ENCODE data around the gene NUP160.
"Not testable (repeated sequence)": the region's sequence is repeated elsewhere in the genome, so short reads cannot be mapped to it uniquely, and the experiment has no call there.

NUP160 gene, protein sequence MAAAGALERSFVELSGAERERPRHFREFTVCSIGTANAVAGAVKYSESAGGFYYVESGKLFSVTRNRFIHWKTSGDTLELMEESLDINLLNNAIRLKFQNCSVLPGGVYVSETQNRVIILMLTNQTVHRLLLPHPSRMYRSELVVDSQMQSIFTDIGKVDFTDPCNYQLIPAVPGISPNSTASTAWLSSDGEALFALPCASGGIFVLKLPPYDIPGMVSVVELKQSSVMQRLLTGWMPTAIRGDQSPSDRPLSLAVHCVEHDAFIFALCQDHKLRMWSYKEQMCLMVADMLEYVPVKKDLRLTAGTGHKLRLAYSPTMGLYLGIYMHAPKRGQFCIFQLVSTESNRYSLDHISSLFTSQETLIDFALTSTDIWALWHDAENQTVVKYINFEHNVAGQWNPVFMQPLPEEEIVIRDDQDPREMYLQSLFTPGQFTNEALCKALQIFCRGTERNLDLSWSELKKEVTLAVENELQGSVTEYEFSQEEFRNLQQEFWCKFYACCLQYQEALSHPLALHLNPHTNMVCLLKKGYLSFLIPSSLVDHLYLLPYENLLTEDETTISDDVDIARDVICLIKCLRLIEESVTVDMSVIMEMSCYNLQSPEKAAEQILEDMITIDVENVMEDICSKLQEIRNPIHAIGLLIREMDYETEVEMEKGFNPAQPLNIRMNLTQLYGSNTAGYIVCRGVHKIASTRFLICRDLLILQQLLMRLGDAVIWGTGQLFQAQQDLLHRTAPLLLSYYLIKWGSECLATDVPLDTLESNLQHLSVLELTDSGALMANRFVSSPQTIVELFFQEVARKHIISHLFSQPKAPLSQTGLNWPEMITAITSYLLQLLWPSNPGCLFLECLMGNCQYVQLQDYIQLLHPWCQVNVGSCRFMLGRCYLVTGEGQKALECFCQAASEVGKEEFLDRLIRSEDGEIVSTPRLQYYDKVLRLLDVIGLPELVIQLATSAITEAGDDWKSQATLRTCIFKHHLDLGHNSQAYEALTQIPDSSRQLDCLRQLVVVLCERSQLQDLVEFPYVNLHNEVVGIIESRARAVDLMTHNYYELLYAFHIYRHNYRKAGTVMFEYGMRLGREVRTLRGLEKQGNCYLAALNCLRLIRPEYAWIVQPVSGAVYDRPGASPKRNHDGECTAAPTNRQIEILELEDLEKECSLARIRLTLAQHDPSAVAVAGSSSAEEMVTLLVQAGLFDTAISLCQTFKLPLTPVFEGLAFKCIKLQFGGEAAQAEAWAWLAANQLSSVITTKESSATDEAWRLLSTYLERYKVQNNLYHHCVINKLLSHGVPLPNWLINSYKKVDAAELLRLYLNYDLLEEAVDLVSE (N-terminal part only)

DNA sequence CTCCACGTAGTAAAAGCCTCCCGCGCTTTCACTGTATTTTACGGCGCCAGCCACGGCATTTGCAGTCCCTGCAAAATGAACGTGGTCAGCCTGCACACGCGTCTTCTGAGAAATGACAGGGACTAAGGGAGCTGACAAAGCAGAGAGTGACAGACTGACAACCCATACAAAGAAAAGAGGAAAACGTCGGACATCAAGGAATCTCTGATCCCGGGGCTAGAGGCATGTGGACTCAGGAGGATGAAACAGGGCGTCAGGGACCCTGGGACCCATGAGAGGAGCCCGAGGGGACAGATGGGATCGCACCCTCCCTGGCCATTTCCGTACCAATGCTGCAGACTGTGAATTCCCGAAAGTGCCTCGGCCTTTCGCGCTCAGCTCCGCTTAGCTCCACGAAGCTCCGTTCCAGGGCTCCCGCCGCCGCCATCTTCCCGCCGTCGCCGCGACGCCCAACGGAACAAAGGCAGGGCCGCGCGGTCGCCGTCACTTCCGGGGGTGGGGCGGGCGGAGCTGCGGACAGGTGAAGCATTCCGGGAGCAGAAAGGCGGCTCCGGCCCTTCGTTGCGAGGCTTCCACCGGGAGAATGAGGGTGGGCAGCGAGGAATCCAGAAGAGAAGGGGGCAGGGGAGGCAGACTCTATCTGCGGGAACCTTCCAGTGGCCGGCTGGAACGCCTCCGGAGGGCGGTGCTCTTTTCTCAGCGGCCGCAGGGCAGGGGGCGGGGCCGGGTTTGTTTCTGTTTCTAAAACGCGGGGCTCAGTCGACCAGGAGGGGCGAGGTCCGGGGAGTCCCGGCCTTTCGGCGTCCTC, at the start of gene NUP160:
NUP160 (minus strand) TSS at position 459 of the 808 bp plus-strand sequence; CDS start at position 427, 32 bp downstream.
- DNase-seq, result peak; percentile 92

DNA sequence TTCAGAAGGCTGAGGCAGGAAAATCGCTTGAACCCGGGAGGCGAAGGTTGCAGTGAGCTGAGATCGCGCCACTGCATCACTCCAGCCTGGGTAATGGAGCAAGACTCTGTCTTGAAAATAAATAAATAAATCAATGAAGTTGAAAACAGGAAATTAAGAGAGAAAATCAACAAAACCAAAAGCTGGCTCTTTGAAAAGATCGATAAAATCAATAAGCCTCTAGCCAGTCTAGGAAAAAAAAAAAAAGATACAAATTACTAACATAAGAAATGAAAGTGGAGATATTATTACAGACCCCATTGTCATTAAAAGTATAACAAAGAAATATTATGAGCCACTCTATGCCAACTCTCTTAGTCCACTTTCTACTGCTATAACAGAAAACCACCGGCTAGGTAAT, 48.0 kb upstream of the NUP160 start:
- DNase-seq, result no peak

DNA sequence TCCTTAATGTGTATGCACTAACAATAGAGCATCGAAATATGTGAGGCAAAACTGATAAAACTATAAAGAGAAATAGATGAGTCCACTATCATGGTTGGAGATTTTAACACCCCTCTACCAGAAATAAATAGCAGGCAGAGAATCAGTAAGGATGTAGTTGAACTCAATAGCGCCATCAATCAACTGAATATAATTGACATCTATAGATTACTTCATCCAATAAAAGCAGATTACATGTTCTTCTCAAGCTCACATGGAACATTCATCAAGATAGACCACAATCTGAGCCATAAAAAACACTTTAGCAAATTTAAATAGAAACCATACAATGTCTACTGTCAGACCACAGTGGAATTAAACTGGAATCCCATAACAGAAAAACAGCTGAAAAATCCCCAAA, 46.9 kb upstream of the NUP160 start:
- DNase-seq, result no peak

DNA sequence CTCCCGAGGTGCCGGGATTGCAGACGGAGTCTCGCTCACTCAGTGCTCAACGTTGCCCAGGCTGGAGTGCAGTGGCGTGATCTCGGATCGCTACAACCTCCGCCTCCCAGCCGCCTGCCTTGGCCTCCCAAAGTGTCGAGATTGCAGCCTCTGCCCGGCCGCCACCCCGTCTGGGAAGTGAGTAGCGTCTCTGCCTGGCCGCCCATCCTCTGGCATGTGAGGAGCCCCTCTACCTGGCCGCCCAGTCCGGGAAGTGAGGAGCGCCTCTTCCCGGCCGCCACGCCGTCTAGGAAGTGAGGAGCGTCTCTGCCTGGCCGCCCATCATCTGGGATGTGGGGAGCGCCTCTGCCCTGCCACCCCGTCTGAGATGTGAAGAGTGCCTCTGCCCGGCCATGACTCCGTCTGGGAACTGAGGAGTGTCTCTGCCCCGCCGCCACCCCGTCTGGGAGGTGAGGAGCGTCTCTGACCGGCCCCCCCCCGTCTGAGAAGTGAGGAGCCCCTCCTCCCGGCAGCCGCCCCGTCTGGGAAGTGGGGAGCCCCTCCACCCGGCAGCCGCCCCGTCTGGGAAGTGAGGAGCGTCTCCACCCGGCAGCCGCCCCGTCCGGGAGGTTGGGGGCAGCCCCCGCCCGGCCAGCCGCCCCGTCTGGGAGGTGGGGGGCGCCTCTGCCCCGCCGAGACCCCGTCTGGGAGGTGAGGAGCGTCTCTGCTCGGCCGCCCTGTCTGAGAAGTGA, 44.6 kb upstream of the NUP160 start:
- not testable (repeated sequence) for DNase-seq

DNA sequence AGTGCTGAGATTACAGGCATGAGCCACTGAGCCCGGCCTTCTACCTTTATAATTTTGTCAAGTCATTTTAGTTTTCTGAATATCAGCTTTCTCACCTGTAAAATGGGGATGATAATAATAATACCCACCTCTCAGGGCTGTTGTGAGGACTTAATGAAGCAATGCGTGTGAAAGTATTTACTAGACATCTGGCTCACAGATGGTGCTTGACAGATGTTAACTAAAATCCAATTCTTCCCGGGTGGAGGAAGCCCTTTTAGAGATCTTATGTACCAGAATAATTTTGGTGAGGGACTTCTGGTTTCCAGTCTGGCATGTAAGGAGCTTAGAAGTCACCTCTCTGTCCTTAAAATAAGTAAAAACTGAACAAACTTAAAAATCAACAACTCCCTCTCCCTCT, 43.7 kb upstream of the NUP160 start:
- DNase-seq, result no peak

DNA sequence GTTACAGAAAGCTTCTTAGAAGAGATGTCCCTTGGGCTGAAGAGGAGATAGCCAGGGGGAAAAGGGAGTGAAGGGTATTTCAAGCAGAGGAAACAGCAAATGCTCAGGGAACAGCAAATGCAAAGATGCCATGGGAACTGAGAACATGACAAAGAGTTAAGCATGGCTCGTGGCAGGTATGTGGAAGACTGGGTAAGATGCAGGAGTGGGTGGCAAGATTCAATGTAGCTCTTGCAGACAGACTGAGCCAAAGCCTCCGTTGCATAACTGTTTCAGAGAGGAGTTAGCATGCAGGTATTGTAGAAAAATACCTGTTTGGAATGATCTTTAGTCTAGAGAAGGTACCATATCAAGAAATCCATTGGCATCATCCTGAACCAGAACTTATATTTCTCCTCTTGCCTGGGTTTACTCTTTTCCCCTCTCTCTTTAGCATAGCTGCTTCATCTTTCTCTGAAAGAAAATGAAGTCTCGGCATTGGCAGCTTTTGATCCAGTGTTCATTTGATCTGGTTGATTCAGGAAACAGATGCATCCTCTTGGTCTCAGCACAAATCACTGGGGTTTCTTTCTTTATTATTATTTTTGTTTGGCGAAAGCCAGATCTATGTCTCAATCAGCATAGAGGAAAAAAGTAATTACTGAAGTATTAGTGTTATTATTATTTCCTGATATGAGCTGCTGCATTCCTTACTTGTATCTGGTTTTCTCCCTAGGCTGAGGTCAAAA, 41.7 kb upstream of the NUP160 start:
- DNase-seq, result no peak

DNA sequence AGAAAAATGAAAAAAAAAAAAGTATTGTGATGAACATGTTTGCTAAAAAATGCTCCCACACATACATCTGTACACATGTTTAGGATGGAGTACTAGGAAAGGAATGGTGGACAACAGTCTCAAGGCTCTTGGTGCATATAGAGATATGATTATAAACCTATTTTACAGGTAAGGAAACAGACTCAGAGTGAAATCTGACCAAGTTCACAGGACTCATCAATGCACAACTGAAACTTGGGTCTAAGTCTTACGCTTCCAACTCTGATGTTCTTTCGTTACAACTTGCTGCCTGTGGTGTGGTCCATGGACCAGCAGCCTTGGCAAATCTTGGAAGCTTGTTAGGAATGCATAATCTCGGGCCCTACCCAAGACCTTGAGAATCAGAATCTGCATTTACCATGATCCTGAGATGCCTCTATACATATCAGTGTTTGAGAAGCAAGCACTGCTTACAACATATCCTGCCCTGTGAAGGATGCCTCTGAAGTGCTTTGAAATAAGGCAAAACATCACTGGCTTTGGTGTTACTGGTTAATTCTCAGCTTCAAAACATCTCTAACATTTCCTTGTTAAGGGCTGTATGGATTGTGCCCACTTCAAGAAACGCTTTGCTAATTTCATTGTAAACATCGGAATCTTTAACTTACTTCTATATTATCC, 39.9 kb upstream of the NUP160 start:
- no peak for DNase-seq

DNA sequence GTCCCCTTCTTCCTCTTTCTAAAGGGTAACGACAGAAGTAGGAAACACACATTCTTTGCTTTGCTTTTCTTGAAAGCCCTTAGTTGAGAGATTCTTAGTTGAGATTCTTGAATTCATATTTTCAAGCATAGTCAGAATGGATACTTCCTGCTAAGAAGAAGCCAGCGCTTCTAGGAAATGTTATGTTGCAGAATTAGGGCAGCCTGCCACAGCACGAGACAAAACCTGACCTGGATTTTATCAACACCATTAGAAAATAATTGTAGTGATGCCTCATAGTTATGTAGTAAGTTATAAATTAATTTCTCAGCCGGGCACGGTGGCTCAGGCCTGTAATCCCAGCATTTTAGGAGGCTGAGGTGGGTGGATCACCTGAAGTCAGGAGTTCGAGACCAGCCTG, 37.9 kb upstream of the NUP160 start:
- DNase-seq, result no peak

DNA sequence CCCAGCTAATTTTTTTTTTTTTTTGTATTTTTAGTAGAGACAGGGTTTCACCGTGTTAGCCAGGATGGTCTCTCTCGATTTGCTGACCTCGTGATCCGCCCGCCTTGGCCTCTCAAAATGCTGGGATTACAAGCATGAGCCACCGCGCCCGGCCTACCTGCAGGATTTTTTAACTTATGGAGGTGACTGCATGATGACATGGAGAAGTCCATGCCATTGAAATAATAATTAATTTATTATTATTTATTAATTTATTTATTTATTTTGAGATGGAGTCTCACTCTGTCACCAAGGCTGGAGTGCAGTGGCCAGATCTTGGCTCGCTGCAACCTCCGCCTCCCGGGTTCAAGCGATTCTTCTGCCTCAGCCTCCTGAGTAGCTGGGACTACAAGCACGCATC, 34.3 kb upstream of the NUP160 start:
- DNase-seq, result not testable (repeated sequence)

DNA sequence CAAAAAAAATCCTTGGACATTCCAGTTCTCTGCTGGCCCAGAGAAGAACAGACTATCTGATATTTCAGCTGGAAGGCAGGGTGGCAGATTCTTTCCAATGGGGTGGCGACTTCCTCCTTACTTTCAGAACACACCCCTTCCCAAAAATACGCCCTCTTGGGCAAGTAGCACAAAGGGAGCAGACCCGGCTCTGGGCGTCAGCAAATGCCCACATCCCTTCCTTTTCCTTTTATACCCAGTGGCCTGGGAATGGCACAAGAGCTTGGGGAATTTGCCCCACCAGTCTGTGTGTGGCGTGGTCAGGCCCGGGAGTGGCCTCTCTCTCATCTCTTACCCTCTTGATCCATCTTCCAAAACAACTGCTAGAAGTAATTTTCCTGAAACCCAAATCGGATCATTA, 33.0 kb upstream of the NUP160 start:
- DNase-seq, result no peak

DNA sequence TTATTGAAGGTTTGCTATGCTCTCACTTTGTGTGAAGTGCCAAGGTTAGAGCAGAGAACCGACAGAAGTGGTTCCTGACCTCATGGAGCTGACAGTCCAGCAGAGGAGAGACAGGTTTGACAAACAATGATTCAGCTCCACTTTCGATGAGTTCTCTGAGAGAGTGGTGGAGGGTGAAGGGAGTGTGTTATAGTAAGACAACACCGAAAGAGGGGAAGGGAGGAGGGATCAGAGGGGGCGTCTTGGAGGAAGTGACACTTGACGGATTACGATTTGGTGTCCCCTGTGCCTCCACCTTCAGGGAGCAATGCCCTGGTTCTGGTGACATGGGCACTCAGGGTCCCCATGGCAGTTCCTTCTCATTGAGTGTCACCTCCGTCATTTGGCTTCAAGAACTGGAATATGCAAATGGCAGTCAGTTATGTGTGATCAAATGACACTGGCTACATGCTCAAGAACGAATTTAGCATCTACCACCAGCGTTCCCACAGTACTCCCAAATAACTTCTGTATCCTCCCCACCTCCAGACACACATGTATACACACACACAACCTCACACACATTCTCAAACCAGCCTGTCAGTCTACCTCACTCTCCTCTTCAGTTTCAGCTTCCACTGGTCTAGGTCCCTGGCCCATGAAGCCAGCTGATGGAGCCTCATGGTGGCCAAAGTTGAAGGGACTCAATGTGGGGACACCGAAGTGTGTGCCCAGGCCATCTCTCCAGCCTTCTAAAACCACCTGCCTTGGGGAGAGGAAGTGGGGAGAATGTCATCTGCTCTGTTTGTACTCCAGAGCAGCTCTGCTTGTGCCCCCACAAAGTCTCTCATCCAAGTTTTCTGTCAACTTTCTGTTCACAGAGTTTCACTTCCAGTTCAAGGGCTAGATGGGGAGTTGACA, 31.4 kb upstream of the NUP160 start:
- DNase-seq, result no peak

DNA sequence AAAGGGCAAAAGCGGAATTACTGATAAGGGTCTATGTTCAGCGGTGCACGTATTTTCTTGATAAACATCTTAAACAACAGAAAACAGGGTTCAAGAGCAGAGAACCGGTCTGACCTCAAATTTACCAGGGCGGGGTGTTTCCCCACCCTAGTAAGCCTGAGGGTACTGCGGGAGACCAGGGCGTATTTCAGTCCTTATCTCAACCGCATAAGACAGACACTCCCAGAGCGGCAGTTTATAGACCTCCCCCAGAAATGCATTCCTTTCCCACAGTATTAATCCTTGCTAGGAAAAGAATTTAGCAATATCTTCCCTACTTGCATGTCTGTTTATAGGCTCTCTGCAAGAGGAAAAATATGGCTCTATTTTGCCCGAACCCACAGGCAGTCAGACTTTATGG, 27.7 kb upstream of the NUP160 start:
- DNase-seq, result not testable (repeated sequence)

DNA sequence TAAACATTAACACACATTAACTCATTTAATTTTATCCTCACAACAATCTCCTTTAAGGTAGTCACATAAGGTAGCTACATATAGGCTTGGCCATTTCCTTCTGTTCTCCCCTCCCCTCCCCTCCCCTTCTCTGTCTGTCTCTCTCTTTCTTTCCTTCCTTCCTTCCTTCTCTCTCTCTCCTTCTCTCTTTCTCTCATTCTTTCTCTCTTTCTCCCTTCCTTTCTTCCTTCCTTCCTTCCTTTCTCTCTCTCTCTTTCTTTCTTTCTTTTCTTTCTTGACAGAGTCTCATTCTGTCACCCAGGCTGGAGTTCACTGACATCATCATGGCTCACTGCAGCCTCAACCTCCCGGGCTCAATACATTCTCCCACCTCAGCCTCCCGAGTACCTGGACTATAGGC, 22.3 kb upstream of the NUP160 start:
- DNase-seq, result no peak

DNA sequence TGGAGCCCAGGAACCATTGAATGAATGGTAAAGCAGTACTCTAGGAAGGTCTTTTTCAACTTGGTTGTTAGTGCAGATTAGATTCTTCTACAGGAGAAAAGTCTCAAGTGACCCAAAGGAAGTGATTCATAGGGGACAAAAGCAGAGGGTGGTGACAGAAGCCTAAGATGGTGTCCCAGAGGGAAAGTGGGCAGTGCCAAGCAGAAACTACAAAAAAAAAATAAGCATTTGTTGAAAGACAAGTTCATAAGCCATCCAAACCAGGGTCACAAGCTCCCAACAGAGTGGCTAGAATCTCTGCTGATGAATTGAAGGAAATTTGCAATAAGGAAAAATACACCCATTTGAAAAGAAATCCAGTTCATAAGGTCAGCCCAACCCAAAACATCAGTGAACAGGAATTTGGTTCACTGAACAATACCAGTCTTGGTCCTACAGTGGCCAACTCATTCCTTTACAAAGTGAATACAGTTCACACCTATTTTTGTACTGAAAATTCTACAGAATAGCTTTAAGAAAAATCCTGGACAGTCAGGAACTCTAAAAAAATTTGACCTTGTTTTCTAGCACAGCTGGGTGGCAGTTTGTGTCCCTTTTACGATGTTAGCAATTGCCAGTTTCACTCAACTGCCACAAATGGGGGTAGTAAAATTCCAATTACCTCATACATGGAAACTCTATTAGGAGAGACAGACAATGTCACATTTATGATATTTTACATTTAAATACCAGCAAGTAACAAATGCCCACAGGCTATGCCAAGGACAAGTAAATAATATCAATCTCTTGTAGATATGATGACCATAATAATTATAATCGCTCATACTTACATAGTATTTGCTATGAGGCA, 21.6 kb upstream of the NUP160 start:
- no peak for DNase-seq

DNA sequence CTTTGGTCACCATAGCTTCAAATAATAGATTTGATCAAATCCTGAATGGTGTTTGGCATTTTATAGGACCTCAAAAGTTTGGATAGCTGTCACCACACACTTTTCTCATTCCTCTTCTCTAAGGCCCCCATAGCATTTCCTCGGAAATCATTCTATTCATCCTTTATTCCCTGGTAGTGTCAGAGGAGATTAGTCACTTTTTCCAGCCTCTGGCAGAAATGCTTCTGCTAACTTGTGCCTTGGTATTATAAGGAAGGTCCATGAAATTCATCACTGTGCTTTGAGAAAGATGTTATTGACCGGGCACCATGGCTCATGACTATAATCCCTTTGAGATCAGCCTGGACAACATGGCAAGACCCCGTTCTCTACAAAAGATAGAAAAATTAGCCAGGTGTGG, 19.7 kb upstream of the NUP160 start:
- no peak for DNase-seq

DNA sequence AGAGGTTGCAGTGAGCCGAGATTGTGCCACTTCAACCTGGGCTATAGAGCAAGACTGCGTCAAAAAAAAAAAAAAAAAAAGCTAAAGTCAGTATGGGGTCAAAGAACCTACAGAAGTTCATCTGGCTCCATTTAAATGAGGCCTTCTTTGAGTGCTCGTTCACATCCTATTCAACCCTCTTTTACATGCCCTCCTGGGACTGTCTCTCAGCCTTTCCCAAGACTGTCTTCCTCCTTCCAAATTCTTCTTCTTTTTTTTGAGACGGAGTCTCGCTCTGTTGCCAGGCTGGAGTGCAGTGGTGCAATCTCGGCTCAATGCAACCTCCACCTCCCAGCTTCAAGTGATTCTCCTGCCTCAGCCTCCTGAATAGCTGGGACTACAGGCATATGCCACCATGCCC, 18.7 kb upstream of the NUP160 start:
- DNase-seq, result not testable (repeated sequence)

DNA sequence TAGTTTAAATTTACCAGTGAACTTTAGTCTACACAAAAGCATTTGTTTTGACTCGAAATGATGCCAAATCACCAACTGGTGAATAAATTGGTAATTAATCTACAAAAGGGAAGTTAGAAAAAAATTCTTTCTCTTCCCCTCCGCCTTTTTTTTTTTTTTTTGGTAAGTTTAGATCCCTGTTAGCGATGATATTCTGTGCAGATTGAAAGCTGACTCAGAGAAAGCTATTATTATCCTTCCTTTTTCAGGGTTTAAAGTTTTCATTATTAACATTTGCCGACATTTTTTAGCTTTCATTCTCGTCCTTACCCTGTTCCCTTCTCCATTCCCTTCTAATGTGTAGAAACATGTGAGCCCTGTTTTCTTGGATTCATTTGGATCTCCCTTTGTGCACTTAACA, 16.8 kb upstream of the NUP160 start:
- DNase-seq, result no peak

DNA sequence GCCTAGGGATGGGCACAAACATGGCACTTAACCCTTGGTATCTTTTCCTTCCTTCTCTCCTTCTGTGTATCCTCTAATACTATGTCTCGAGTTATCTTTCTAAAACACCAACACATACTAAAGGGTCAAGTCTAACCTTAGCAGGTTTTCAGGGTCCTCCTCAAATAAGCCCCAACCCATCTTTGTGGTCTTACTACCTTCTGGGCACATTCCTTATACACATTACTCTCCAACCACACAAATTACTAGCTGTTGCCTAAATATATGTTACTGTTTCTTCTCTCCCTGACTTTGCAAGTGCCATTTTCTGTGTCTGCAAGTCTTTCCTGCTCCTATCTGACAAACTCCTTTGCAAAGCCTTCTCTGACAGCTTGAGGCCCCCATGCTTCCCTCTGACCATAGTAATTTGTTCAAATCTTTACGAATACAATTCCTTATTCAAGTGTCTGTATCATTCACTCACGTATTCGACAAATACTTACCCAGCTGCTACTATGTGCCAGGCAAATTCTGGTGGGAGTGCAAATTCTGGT, 15.8 kb upstream of the NUP160 start:
- DNase-seq, result no peak

All from activated naive CD4-positive, alpha-beta T cell treated with anti-CD3 and anti-CD28 coated beads, Interleukin-2, amount 50 U/mL, for 16 hours (primary cell).